HEK293 (cell line): ENCODE measurements around the gene OR2L5.

Source experiments
- GLIS1 ChIP-seq: fragments of 450-650 bp; formaldehyde crosslinking; IDR thresholded peaks from 2 replicates; pipeline ENCODE4 v1.5.1; 2016; ENCODE audit warnings: missing biosample characterization, missing genetic modification characterization
- YY1 ChIP-seq: fragments of 450-650 bp; formaldehyde crosslinking; IDR thresholded peaks from 2 replicates; pipeline ENCODE4 v1.5.1; 2018; ENCODE audit warnings: missing biosample characterization, missing genetic modification characterization
- ZBTB7A ChIP-seq: fragments of 450-650 bp; formaldehyde crosslinking; IDR thresholded peaks from 2 replicates; pipeline ENCODE4 v1.5.1; 2016; ENCODE audit warnings: low read depth, missing biosample characterization, missing genetic modification characterization
- ZNF391 ChIP-seq: fragments of 450-650 bp; formaldehyde crosslinking; IDR thresholded peaks from 2 replicates; pipeline ENCODE4 v1.5.1; 2016; ENCODE audit warnings: low read depth, missing biosample characterization, missing genetic modification characterization, borderline replicate concordance
- ZNF513 ChIP-seq: fragments of 450-650 bp; IDR thresholded peaks from 2 replicates; pipeline ENCODE4 v1.5.1; 2018; ENCODE audit warnings: missing biosample characterization, missing genetic modification characterization
- ZNF596 ChIP-seq: fragments of 450-650 bp; IDR thresholded peaks from 2 replicates; pipeline ENCODE4 v1.5.0; 2018; ENCODE audit warnings: missing biosample characterization, mild to moderate bottlenecking, missing genetic modification characterization, moderate library complexity
- ZNF624 ChIP-seq: fragments of 450-650 bp; formaldehyde crosslinking; IDR thresholded peaks from 2 replicates; pipeline ENCODE4 v1.5.1; 2017; ENCODE audit warnings: missing biosample characterization, missing genetic modification characterization
- TF ChIP-seq, protein P1 (sequence below): fragments of 450-650 bp; formaldehyde crosslinking; IDR thresholded peaks from 2 replicates; pipeline ENCODE4 v1.5.1; 2016; ENCODE audit warnings: missing biosample characterization, missing genetic modification characterization
- TF ChIP-seq, protein P2 (sequence below): fragments of 450-650 bp; formaldehyde crosslinking; IDR thresholded peaks from 2 replicates; pipeline ENCODE4 v1.5.1; 2016; ENCODE audit warnings: missing biosample characterization, missing genetic modification characterization
- TF ChIP-seq, protein P3 (sequence below): fragments of 450-650 bp; formaldehyde crosslinking; IDR thresholded peaks from 2 replicates; pipeline ENCODE4 v1.5.1; 2016; ENCODE audit warnings: missing biosample characterization, missing genetic modification characterization, low read depth

- TF ChIP-seq GLIS1 (tag by site-specific recombination): no peak
- TF ChIP-seq ZNF391 (tag by site-specific recombination): no peak
- TF ChIP-seq ZBTB7A: no peak
- TF ChIP-seq, protein P1, sequence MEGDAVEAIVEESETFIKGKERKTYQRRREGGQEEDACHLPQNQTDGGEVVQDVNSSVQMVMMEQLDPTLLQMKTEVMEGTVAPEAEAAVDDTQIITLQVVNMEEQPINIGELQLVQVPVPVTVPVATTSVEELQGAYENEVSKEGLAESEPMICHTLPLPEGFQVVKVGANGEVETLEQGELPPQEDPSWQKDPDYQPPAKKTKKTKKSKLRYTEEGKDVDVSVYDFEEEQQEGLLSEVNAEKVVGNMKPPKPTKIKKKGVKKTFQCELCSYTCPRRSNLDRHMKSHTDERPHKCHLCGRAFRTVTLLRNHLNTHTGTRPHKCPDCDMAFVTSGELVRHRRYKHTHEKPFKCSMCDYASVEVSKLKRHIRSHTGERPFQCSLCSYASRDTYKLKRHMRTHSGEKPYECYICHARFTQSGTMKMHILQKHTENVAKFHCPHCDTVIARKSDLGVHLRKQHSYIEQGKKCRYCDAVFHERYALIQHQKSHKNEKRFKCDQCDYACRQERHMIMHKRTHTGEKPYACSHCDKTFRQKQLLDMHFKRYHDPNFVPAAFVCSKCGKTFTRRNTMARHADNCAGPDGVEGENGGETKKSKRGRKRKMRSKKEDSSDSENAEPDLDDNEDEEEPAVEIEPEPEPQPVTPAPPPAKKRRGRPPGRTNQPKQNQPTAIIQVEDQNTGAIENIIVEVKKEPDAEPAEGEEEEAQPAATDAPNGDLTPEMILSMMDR (tag by site-specific recombination): no peak
- no peak for TF ChIP-seq ZNF624
- TF ChIP-seq, protein P2, sequence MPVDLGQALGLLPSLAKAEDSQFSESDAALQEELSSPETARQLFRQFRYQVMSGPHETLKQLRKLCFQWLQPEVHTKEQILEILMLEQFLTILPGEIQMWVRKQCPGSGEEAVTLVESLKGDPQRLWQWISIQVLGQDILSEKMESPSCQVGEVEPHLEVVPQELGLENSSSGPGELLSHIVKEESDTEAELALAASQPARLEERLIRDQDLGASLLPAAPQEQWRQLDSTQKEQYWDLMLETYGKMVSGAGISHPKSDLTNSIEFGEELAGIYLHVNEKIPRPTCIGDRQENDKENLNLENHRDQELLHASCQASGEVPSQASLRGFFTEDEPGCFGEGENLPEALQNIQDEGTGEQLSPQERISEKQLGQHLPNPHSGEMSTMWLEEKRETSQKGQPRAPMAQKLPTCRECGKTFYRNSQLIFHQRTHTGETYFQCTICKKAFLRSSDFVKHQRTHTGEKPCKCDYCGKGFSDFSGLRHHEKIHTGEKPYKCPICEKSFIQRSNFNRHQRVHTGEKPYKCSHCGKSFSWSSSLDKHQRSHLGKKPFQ (tag by site-specific recombination): no peak
- TF ChIP-seq, protein P3, sequence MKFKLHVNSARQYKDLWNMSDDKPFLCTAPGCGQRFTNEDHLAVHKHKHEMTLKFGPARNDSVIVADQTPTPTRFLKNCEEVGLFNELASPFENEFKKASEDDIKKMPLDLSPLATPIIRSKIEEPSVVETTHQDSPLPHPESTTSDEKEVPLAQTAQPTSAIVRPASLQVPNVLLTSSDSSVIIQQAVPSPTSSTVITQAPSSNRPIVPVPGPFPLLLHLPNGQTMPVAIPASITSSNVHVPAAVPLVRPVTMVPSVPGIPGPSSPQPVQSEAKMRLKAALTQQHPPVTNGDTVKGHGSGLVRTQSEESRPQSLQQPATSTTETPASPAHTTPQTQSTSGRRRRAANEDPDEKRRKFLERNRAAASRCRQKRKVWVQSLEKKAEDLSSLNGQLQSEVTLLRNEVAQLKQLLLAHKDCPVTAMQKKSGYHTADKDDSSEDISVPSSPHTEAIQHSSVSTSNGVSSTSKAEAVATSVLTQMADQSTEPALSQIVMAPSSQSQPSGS (tag by site-specific recombination): no peak
- TF ChIP-seq ZNF596 (tag by site-specific recombination): no peak
- TF ChIP-seq YY1 (tag by site-specific recombination): no peak
- TF ChIP-seq ZNF513 (tag by site-specific recombination): no peak
These were observed 46.8 kb upstream of the OR2L5 start for GRCh38 chr1:247966532-247967204.
